NK-92 (cell line): ENCODE results near the gene MRPL23.

ENCODE experiments used
- DNase-seq: peaks from one replicate; lab custom pipeline; 2025; ENCODE audit not compliant: unreplicated experiment; lab: John Stamatoyannopoulos, UW

The MRPL23 gene

GRCh38 chr11:1920909-1921573 is 26.1 kb upstream of the MRPL23 start:
- DNase-seq = no peak

- no peak for DNase-seq
Observed at GRCh38 chr11:1921574-1922141, 25.5 kb upstream of the MRPL23 start.

DNA sequence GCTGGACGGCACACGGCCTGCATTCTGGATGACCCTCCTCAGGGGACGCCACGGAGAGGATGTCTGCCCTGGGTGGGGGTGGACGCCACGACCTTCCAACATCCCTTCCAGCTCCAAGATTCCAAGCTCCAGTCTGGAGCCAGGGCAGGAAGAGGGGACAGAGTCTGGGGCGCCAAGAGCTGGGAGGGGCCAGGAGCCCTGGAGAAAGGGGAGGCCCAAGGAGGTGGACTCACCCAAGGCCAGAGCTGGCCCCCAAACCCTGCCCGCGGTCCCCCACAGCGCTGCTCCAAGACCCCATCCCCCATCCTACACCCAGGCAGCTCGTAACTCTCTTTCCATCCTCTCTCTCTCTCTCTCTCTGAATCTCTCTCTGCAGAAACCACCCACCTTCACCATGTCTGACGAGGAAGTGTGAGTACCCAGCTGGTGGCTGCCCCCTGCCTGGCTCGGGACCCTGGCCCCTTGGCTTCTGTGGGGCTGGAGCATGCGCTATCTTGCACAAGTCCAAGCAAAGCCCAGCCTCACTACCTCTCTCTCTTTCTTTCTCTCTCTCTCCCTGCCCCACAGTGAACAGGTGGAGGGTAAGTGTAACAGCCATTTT is 24.6 kb upstream of the MRPL23 start:
- no peak for DNase-seq

DNA sequence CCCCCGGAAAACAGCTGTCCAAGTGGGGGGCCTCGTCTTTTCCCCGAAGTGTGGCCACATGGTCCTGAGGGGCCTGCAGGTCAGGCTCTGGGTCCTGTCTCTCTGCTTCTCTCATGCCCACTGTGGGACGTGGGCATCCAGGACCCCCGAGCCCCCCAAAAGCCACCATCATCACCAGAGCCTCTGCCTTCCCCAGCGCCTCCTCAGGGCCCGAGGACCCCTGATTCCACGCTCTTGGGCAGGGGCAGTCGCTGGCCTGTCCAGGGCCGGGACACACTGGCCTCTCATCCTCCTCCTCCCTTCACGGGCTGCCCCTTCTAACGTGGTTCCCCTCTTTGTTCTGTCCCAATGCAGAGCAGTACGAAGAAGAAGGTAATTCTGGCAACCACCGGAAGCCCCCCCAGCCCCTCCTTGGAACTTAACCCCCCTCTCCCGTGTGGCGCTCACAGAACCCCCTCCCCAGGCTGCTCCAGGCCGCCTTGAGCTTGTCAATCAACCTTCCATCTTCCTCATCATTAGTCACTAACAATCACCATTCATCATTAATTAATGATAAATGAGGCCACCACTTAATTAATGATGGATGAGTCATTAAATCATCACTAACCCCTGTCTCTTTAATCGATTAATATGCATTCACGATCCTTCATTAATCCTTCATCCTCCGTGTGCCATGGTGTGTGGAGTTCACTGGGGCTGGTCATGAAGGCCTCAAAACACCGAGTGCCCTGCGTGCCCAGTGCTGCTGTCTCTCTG is 23.8 kb upstream of the MRPL23 start:
- no peak for DNase-seq

DNA sequence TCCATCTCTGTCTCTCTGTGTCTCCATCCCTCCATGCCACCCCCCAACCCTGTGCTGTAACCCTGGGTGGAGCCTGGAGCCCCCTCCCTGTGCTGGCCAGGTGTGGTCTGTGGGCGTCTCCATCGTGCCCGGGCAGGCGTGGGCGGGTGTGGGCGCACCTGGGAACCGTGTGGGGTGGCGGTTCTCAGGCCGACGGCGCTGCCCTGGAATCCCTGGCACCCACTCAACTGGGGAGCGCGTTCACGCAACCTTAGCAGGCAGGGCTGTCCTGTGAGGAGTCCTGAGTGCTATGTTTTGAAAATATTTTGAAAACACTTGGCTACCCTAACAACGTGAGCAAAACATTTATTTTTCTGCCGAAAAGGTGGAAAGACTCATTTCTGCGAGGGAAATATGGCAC is 23.0 kb upstream of the MRPL23 start:
- no peak for DNase-seq

DNA sequence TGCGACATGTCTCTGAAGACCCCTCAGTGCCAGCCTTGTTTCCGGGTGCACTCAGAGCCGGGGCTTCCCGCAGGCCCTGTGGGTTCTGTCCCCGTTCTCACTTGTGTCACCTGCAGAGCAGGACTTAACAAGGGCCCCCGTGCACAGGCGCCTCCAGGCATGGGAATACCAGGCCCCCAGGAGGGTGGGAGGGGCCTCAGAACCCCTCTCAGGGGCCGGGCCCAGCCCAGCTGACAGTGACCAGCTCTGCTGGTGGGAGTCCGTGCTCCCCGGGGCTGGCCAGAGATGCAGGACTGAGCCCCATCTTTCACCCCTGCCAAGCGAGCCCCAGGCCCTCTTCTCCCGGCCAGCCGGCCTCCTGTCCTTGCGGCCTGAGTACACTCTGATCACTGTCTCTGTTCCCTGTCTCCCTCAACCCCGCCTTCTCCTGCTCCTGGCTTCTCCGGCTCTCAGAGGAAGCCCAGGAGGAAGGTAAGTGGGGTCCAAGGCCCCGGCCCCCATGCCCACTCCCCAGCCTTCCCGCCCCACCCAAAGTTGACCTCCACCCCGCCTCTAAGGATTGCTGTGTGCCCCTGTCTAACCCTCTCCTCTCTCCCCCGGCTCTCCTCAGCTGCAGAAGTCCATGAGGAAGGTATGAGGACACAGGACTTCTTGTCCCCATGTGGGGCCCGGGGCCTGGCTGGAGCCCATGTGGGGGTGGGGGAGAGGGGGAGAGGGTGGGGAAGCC is 22.3 kb upstream of the MRPL23 start:
- no peak for DNase-seq

GRCh38 chr11:1925373-1926155 is 21.6 kb upstream of the MRPL23 start:
- no peak for DNase-seq

DNA sequence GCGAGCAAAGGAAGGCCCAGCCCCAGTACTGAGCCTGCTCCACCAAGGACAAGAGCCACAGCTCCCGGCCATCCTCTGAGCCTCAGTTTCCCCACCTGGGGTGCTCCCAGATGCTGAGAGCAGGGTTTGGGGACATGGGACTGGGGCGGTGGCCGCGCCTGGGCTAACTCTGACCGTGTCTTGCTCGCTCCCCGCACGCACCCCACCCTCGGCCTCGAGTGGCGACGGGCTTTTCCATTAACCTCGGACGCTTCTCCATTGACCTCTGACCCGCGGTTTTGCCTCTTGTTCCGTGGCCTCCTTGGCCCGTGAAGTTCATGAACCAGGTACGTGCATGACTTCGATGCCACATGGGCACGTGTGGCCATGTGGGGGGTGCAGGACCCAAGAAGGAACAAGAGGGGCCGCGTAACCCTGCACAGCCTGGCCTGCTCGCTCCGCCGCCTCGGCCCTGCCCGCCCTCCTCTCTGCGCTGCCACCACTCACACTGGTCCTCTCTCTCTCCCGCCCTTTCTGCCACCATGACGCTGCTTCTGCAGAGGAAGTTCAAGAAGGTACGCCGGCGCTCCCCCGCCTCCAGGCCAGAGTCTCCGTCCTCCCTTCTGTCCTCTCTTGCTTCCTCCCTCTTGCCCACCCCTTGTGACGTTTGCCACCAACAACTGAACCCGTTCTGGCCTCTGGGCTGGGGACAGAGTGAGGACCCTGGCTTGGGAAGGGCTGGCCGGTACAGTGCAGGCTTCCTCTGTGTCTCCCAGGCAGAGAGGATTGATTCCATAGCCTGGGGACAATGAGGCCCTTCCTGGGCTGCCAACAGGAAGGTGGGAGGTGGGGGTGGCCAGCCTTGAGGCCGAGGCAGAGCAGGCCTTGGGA is 20.7 kb upstream of the MRPL23 start:
- DNase-seq = no peak

DNA sequence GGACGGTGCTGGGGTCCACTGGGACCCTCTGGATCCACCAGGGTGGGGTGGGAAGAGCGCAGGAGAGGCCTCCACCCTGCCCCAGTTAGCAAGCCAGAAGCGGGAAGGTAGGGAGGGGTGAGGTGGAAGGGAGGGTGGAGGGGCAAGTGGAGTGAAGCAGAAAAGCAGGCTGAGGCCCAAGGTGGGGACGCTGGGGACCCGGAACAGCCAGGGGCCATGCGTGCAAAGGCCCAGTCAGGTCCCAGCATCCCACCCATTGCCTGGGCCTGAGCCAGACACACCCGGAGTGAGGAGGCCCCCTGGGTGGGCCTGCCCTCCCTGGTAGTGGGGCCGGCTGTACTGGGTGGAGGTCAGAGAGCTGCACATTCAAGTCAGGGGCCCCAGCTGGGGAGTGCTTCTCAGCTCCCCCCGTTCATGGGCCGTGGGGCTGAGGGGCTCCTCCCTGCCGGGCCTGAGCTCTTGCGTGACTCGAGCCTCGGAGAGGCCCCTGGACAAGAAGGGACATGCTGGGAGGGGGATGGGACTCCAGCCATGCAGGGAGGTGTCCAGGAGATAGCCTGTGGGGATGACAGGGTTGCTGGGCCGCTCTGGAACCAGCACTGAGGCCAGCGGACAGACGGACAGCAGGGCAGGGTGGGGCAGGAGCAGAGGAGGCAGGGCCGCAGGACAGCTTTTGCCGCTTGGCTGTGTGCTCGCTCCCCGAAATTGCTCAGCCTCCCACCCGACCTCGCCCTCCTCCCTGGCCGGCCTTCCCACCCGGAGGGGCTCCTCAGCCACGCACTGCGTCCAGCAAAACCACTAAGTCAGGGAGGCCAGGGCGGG is 19.9 kb upstream of the MRPL23 start:
- no peak for DNase-seq

DNA sequence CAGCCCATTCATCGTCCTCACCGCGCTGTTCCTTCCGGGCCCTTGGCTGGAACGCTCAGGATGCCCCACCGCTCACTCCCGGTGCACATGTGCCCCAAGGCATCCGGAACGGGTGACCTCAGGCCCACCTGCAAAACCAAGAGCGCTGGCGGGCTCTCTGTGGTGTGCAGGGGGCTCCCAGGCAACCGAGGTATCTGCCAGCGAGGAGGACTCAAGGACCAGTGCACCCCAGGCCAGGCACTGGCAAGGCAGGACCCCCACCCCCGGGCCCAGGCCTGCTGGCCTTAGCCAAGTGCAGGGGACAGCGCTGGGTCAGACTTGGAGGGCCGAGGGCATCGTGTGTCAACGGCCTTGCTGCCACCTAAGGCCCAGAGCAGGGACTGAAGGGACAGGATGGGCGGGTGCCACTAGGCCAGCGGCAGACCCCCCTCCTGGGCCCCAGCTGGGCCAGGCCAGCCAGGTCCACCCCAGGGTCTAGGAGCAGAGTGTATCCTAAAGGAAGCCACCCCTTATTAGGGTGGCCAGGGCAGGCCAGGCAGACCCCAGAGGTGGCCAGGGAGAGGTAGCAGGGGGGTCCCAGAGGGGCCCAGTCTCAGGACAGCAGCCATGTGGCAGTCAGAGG is 19.2 kb upstream of the MRPL23 start:
- DNase-seq = no peak

- no peak for DNase-seq
Observed at GRCh38 chr11:1928470-1928890, 18.7 kb upstream of the MRPL23 start.

DNA sequence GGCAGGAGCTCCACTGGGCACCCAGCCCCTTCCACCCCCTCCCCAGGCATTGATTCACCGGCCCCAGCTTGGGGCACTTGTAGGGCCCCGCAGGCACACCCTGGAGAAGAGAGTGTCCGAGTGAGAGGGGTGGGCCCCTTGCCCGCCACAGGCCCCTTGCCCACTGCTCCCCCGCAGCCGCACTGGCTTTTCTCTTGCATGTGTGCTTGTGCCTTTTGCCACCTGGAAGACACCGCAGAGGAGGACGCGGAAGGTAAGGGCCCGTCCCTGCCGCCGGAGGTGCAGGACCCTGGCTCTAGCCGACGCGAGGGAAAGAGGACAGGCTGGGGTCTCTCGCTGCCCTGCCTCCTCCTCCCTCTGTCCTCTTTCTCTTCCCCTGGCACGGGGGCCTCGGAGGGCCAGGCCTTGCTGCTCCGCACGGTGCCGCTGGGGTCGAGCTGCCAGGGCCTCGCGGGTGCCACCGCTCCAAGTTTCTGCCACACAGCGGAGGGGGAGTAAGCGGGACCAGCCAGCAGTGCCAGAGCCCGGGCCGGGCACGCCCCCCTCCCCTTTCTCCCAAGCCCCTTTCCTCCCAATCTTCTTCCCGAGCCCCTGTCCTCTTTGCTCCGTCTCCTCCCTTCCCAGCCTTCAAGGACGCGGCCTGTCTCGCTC is 18.1 kb upstream of the MRPL23 start:
- no peak for DNase-seq

DNA sequence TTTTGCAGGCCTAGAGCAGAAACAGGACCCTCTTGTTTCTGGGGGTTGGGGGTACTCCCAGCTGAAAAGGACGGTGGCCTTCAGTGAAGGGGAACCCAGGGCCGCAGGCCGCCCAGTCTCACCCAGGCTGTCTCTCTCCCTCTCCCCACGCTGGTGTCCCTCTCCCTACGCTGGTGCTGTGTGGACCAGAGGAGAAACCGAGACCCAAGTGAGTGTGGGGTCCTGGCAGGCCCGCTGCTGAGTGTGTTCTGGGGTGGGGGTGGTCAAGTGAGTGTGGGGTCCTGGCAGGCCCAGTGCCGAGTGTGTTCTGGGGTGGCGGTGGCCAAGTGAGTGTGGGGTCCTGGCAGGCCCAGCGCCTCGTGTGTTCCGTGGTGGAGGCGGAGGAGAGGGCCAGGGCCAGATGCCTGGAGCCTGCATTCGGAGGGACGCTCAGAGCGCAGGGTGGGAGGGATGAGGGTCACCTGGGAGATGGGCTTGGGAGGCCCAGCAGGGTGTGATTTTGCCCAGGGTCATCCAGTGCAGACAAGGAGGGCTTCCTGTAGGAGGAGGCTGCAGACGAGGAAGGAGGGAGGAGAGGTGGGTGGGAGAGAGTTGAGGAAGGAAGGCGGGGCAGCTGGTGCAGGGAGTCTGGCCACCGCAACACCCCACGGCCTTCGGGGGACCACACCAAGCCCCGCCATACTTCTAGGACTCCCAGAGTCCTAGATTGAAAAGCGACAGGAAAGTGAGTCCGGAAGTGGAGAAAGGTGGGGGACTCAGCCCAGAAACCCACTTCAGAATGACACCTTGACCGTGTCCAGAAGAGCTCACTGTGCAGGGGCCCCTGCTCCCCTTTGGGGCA is 17.3 kb upstream of the MRPL23 start:
- DNase-seq = no peak

DNA sequence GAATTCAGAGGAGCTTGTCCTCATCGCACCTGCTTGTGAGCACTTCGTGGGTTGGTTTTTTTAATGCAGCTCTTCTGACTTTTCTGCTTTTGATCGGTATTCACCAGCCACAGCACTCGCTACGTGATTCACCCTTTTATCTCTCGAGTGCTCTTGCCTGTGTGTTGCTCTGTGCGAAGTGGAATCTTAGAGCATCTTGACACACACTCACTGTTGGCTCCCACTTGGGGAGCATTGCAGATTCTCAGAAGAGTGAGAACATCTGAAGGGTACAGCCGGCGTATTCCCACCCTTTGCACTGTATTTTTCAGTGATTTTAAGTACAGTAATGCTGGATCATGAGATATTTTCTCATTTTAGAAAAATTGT is 16.7 kb upstream of the MRPL23 start:
- DNase-seq = no peak

DNA sequence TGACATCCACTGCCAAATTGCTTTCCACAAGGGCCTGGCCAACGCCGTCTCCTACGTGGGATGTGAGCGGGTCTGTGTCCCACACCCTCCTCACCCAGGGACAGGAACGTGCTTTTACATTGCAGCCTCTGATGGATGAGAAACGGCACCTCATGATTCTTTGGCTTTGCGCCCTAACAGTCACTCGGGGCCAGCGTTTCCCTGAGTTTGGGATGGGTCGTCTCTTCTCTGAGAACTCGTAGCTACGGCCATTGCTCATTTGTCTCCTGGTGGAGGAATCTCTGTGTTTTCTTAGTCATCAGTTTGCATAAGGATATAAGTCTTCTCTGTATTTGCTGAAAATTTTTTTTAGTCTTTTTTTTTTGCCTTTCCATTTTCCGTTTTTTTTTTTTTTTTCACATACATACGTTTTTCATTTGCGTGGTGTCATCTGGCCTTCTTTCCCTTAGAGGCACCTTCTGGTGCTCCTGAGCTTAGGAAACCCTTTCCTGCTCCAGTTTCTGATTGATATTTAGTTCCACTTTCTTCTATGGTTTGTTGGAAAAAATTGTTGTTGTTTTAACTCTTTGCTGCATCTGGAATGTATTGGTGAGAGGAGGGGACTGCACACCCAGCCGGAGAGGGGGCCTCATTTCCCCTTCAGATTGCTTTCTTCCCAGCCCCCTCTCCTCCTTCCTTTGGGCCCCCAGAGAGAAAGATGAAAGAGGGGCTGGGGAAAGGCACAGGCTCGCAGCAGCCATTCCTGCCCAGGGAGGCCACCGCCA is 15.6 kb upstream of the MRPL23 start:
- DNase-seq = no peak

DNA sequence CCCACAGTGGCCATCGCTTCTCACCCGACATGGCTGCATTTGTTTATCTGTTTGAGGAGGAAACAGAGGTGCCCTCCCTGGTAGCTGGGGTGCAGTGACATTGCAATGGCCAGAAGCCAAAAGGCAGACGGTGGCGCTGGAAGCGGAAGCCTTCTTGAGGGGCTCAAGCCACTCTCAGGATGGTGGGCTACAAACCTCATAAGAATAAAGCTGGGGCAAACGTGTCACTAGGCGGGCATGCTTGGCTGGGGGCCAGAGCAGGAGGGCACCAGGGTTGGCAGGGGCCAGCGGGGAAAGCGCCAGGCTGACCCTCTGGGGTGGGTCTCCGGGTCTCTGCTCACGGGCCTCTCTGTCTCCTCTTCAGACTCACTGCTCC is 15.0 kb upstream of the MRPL23 start:
- DNase-seq = no peak
